ENCODE data around the gene DMWD.

The DMWD gene, protein sequence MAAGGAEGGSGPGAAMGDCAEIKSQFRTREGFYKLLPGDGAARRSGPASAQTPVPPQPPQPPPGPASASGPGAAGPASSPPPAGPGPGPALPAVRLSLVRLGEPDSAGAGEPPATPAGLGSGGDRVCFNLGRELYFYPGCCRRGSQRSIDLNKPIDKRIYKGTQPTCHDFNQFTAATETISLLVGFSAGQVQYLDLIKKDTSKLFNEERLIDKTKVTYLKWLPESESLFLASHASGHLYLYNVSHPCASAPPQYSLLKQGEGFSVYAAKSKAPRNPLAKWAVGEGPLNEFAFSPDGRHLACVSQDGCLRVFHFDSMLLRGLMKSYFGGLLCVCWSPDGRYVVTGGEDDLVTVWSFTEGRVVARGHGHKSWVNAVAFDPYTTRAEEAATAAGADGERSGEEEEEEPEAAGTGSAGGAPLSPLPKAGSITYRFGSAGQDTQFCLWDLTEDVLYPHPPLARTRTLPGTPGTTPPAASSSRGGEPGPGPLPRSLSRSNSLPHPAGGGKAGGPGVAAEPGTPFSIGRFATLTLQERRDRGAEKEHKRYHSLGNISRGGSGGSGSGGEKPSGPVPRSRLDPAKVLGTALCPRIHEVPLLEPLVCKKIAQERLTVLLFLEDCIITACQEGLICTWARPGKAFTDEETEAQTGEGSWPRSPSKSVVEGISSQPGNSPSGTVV

DNA sequence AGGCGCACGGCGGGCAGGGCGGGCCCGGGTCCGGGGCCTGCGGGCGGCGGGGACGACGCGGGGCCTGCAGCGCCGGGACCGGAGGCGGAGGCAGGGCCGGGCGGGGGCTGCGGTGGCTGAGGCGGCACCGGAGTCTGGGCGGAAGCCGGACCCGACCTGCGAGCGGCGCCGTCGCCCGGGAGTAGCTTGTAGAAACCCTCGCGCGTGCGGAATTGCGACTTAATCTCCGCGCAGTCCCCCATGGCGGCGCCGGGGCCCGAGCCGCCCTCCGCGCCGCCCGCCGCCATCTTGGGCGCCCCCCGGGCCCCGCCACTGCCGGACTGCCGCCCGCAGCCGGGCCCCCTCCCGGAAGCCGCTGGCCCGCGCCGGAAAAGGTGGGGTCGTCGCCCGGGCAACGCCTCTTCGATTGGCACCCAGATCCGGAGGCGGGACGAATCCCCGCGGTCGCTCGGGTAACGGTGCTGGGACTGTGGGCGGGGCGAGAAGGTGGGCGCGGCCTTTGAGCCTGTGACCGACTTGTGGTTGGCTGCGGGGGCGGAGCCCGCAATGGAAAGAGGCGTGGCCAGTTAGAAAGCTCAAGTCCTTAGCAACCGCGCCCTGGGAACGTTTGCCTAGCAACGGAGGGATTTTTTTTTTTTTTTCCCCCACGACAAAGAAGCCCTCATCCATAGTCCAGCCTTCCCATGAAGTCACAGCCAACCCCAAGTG is at the start of gene DMWD:
Gene DMWD, minus strand, starts transcription at position 376 of the 708 bp plus-strand sequence. Its CDS starts 89 bp downstream, at position 287.
- H3K27ac ChIP-seq (ENCODE audit: low read depth, low read length) = peak within 1 kb of the TSS; percentile 66
- H3K9ac ChIP-seq (ENCODE audit: low read length) = peak within 1 kb of the TSS; percentile 28
- no peaks in the 10 kb centered on the region for H3K27me3 ChIP-seq (ENCODE audit: control insufficient read depth in 1 of 2, insufficient read depth in 2 of 2, low read length in 2 of 2)
- H3K9me3 ChIP-seq (ENCODE audit: low read length) = no peaks in the 10 kb centered on the region
- peaks cover 12% of the 10 kb centered on the region for H3K4me1 ChIP-seq (ENCODE audit: insufficient read depth, low read length)
- H3K36me3 ChIP-seq (ENCODE audit: insufficient read depth, low read length) = peaks cover 21% of the 10 kb centered on the region
- peak within 1 kb of the TSS; percentile 65 to 78 for H3K4me3 ChIP-seq (ENCODE audit: low read depth in 1 of 2, low read length in 2 of 2)

DNA sequence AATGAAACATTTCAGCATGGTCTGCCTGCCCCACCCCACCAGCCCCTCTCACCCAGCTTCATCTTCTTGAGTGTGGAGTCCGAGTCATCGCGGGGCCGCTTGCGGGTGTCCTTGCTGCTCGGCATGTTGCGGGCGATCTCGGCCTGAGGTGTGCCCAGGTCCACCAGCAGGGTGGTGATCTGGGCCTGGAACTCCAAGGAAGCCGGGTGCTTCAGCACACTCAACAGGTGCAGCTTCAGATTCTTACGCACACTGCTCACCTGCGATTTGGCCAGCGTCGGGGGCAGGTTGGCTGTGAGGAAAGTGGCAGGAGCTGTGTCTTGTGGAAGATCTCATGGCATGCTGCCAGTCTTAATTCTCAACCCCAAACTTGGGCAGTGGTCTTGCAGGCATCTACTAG is 49.6 kb upstream of the DMWD start:
- Histone ChIP-seq H3K27ac (ENCODE audit: low read depth, low read length) (no peak overlapping the region), H3K36me3 (ENCODE audit: insufficient read depth, low read length) (peaks cover 55% of the 10 kb centered on the region), H3K9me3 (ENCODE audit: low read length) (no peaks in the 10 kb centered on the region), H3K4me3 (ENCODE audit: low read depth in 1 of 2, low read length in 2 of 2) (no peak overlapping the region), H3K4me1 (ENCODE audit: insufficient read depth, low read length) (no peaks in the 10 kb centered on the region), H3K9ac (ENCODE audit: low read length) (no peak overlapping the region), H3K27me3 (ENCODE audit: control insufficient read depth in 1 of 2, insufficient read depth in 2 of 2, low read length in 2 of 2) (no peaks in the 10 kb centered on the region)

DNA sequence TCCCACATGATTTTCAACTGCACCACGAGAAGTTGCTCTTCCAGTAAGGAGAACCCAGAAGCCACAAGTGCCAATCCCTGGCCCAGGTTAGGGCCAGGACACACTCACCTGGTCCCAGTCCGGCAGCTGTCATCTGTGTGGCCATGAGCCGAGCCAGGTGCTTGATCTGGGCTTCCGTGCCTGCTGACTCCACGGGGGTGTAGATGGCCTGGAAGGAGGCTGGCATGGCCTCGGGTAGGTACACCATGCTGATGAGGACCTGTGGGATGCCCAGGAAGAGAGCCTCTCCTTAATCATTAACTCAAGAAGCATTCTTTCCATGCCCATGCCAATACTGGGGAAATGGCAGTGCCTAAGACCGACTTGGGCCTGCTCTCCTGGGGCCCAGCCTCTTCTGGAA is 42.3 kb upstream of the DMWD start:
- Histone ChIP-seq H3K4me1 (ENCODE audit: insufficient read depth, low read length) (no peaks in the 10 kb centered on the region), H3K4me3 (ENCODE audit: low read depth in 1 of 2, low read length in 2 of 2) (no peak overlapping the region), H3K27me3 (ENCODE audit: control insufficient read depth in 1 of 2, insufficient read depth in 2 of 2, low read length in 2 of 2) (no peaks in the 10 kb centered on the region), H3K27ac (ENCODE audit: low read depth, low read length) (no peak overlapping the region), H3K9me3 (ENCODE audit: low read length) (no peaks in the 10 kb centered on the region), H3K9ac (ENCODE audit: low read length) (no peak overlapping the region), H3K36me3 (ENCODE audit: insufficient read depth, low read length) (peaks cover 54% of the 10 kb centered on the region)

DNA sequence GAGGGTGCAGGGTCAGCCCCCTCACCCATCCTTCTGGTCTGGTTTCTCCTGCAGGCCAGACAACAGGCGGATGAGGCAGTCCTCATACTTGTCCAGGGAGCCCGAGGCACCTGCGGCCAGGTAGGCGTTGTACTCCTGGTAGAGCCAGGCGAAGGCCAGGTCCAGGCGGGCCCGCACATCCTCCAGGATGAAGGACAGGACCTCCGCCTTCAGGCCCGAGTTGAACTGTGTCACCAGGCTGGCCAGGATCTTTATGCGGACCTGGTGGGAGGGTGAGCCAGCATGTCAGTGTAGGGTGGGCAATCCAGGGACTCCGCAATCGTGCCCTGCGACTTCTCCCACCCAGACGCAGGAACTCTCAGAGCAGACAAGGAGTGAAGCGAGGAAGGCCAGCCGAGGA is 36.3 kb upstream of the DMWD start:
- no peaks in the 10 kb centered on the region for H3K27me3 ChIP-seq (ENCODE audit: control insufficient read depth in 1 of 2, insufficient read depth in 2 of 2, low read length in 2 of 2)

GRCh38 chr19:45828523-45828922 is 35.9 kb upstream of the DMWD start:
- no peak overlapping the region for H3K4me3 ChIP-seq (ENCODE audit: low read depth in 1 of 2, low read length in 2 of 2)
- no peaks in the 10 kb centered on the region for H3K9me3 ChIP-seq (ENCODE audit: low read length)
- H3K36me3 ChIP-seq (ENCODE audit: insufficient read depth, low read length) = peaks cover 82% of the 10 kb centered on the region
- H3K9ac ChIP-seq (ENCODE audit: low read length) = no peak overlapping the region
- H3K4me1 ChIP-seq (ENCODE audit: insufficient read depth, low read length) = no peaks in the 10 kb centered on the region
- H3K27me3 ChIP-seq (ENCODE audit: control insufficient read depth in 1 of 2, insufficient read depth in 2 of 2, low read length in 2 of 2) = no peaks in the 10 kb centered on the region
- no peak overlapping the region for H3K27ac ChIP-seq (ENCODE audit: low read depth, low read length)

More for the DNA sequence above, 36.3 kb upstream of the DMWD start:
- Histone ChIP-seq H3K9me3 (ENCODE audit: low read length) (no peaks in the 10 kb centered on the region), H3K27ac (ENCODE audit: low read depth, low read length) (no peak overlapping the region), H3K9ac (ENCODE audit: low read length) (no peak overlapping the region), H3K36me3 (ENCODE audit: insufficient read depth, low read length) (peaks cover 78% of the 10 kb centered on the region), H3K4me1 (ENCODE audit: insufficient read depth, low read length) (no peaks in the 10 kb centered on the region), H3K4me3 (ENCODE audit: low read depth in 1 of 2, low read length in 2 of 2) (no peak overlapping the region)

GRCh38 chr19:45827459-45828093 is 34.9 kb upstream of the DMWD start:
- Histone ChIP-seq H3K36me3 (ENCODE audit: insufficient read depth, low read length) (peaks cover 91% of the 10 kb centered on the region), H3K9me3 (ENCODE audit: low read length) (no peaks in the 10 kb centered on the region), H3K27me3 (ENCODE audit: control insufficient read depth in 1 of 2, insufficient read depth in 2 of 2, low read length in 2 of 2) (no peaks in the 10 kb centered on the region), H3K9ac (ENCODE audit: low read length) (no peak overlapping the region), H3K4me1 (ENCODE audit: insufficient read depth, low read length) (no peaks in the 10 kb centered on the region), H3K4me3 (ENCODE audit: low read depth in 1 of 2, low read length in 2 of 2) (no peak overlapping the region), H3K27ac (ENCODE audit: low read depth, low read length) (no peak overlapping the region)

- no peaks in the 10 kb centered on the region for H3K9me3 ChIP-seq (ENCODE audit: low read length)
- H3K27me3 ChIP-seq (ENCODE audit: control insufficient read depth in 1 of 2, insufficient read depth in 2 of 2, low read length in 2 of 2) = no peaks in the 10 kb centered on the region
- no peak overlapping the region for H3K27ac ChIP-seq (ENCODE audit: low read depth, low read length)
- no peak overlapping the region for H3K9ac ChIP-seq (ENCODE audit: low read length)
- no peak overlapping the region for H3K4me3 ChIP-seq (ENCODE audit: low read depth in 1 of 2, low read length in 2 of 2)
- H3K36me3 ChIP-seq (ENCODE audit: insufficient read depth, low read length) = peaks cover 88% of the 10 kb centered on the region
- no peaks in the 10 kb centered on the region for H3K4me1 ChIP-seq (ENCODE audit: insufficient read depth, low read length)
Measured at GRCh38 chr19:45826934-45827333, 34.3 kb upstream of the DMWD start.

- Histone ChIP-seq H3K9me3 (ENCODE audit: low read length) (no peaks in the 10 kb centered on the region), H3K27ac (ENCODE audit: low read depth, low read length) (no peak overlapping the region), H3K4me3 (ENCODE audit: low read depth in 1 of 2, low read length in 2 of 2) (no peak overlapping the region), H3K27me3 (ENCODE audit: control insufficient read depth in 1 of 2, insufficient read depth in 2 of 2, low read length in 2 of 2) (no peaks in the 10 kb centered on the region), H3K36me3 (ENCODE audit: insufficient read depth, low read length) (peaks cover 82% of the 10 kb centered on the region), H3K4me1 (ENCODE audit: insufficient read depth, low read length) (no peaks in the 10 kb centered on the region), H3K9ac (ENCODE audit: low read length) (no peak overlapping the region)
Measured at GRCh38 chr19:45825917-45826893, 33.6 kb upstream of the DMWD start.

DNA sequence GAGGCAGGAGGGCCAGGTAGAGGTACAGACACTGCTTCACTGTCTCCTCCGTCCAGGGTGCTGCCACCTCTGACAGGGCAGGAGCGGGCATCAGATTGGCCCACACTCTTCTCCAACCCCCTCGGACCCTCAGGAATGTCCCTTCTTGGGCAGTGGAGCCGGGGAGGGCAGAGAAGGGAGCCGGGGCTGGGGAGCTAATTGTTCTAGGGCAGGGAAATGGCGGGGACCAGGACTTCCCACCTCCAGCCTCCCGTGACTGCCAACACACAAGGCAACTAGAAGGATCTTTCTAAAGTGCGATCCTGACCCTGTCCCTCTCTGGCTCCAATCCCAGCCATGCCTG is 32.6 kb upstream of the DMWD start:
- H3K9me3 ChIP-seq (ENCODE audit: low read length) = no peaks in the 10 kb centered on the region
- no peak overlapping the region for H3K27ac ChIP-seq (ENCODE audit: low read depth, low read length)
- H3K4me1 ChIP-seq (ENCODE audit: insufficient read depth, low read length) = no peaks in the 10 kb centered on the region
- no peak overlapping the region for H3K9ac ChIP-seq (ENCODE audit: low read length)
- no peaks in the 10 kb centered on the region for H3K27me3 ChIP-seq (ENCODE audit: control insufficient read depth in 1 of 2, insufficient read depth in 2 of 2, low read length in 2 of 2)
- H3K36me3 ChIP-seq (ENCODE audit: insufficient read depth, low read length) = peaks cover 84% of the 10 kb centered on the region
- no peak overlapping the region for H3K4me3 ChIP-seq (ENCODE audit: low read depth in 1 of 2, low read length in 2 of 2)

- no peaks in the 10 kb centered on the region for H3K27me3 ChIP-seq (ENCODE audit: control insufficient read depth in 1 of 2, insufficient read depth in 2 of 2, low read length in 2 of 2)
- no peaks in the 10 kb centered on the region for H3K9me3 ChIP-seq (ENCODE audit: low read length)
- H3K27ac ChIP-seq (ENCODE audit: low read depth, low read length) = no peak overlapping the region
- H3K36me3 ChIP-seq (ENCODE audit: insufficient read depth, low read length) = peaks cover 79% of the 10 kb centered on the region
- H3K4me3 ChIP-seq (ENCODE audit: low read depth in 1 of 2, low read length in 2 of 2) = no peak overlapping the region
- no peaks in the 10 kb centered on the region for H3K4me1 ChIP-seq (ENCODE audit: insufficient read depth, low read length)
- no peak overlapping the region for H3K9ac ChIP-seq (ENCODE audit: low read length)
Measured at GRCh38 chr19:45824531-45825262, 32.1 kb upstream of the DMWD start.

Measured in muscle layer of colon (tissue), 2 donors.